ENCODE results near the gene DAPK1. TPM values are rescaled to one million over a fixed set of nuclear protein-coding genes. Genes with fewer than 3 reads are reported as not detected.

The DAPK1 gene
- total RNA-seq, 1 donor from 2014 or later = 0.79 TPM

- H3K36me3 ChIP-seq (ENCODE audit: control insufficient read depth, insufficient read depth, low read length) = no peaks in the 10 kb centered on the region
- DNase-seq (ENCODE audit: low read depth) = peak; percentile 10
- H3K4me3 ChIP-seq (ENCODE audit: low read depth, low read length) = no peak overlapping the region
- no peak for FAIRE-seq
- TF ChIP-seq CTCF (IDR thresholded peaks at IDR 0.05; ENCODE audit: insufficient read depth, low read length, severe bottlenecking) = no peak
- H3K27me3 ChIP-seq (ENCODE audit: control insufficient read depth, insufficient read depth, low read length) = no peaks in the 10 kb centered on the region
These were observed 184.4 kb downstream of the DAPK1 start for GRCh38 chr9:87682085-87682484.

GRCh38 chr9:87682618-87683017 is 185.0 kb downstream of the DAPK1 start:
- Histone ChIP-seq H3K36me3 (ENCODE audit: control insufficient read depth, insufficient read depth, low read length) (no peaks in the 10 kb centered on the region), H3K27me3 (ENCODE audit: control insufficient read depth, insufficient read depth, low read length) (no peaks in the 10 kb centered on the region), H3K4me3 (ENCODE audit: low read depth, low read length) (no peak overlapping the region)
- no peak for TF ChIP-seq CTCF (IDR thresholded peaks at IDR 0.05; ENCODE audit: insufficient read depth, low read length, severe bottlenecking)
- no peak for DNase-seq (ENCODE audit: low read depth)
- FAIRE-seq = no peak

GRCh38 chr9:87683751-87684626 is 186.3 kb downstream of the DAPK1 start:
- no peak for TF ChIP-seq CTCF (IDR thresholded peaks at IDR 0.05; ENCODE audit: insufficient read depth, low read length, severe bottlenecking)
- no peak for FAIRE-seq
- no peak for DNase-seq (ENCODE audit: low read depth)
- no peaks in the 10 kb centered on the region for H3K36me3 ChIP-seq (ENCODE audit: control insufficient read depth, insufficient read depth, low read length)
- no peak overlapping the region for H3K4me3 ChIP-seq (ENCODE audit: low read depth, low read length)
- H3K27me3 ChIP-seq (ENCODE audit: control insufficient read depth, insufficient read depth, low read length) = no peaks in the 10 kb centered on the region

- no peaks in the 10 kb centered on the region for H3K27me3 ChIP-seq (ENCODE audit: control insufficient read depth, insufficient read depth, low read length)
- FAIRE-seq (no peak), DNase-seq (ENCODE audit: low read depth) (peak; percentile 40)
- H3K4me3 ChIP-seq (ENCODE audit: low read depth, low read length) = no peak overlapping the region
- peak; percentile 76 for TF ChIP-seq CTCF (IDR thresholded peaks at IDR 0.05; ENCODE audit: insufficient read depth, low read length, severe bottlenecking)
- H3K36me3 ChIP-seq (ENCODE audit: control insufficient read depth, insufficient read depth, low read length) = no peaks in the 10 kb centered on the region
These were observed 187.1 kb downstream of the DAPK1 start for GRCh38 chr9:87684627-87685219.

- no peak for FAIRE-seq
- no peak overlapping the region for H3K4me3 ChIP-seq (ENCODE audit: low read depth, low read length)
- H3K27me3 ChIP-seq (ENCODE audit: control insufficient read depth, insufficient read depth, low read length) = no peaks in the 10 kb centered on the region
- TF ChIP-seq CTCF (IDR thresholded peaks at IDR 0.05; ENCODE audit: insufficient read depth, low read length, severe bottlenecking) = no peak
- DNase-seq (ENCODE audit: low read depth) = peak; percentile 7
- H3K36me3 ChIP-seq (ENCODE audit: control insufficient read depth, insufficient read depth, low read length) = no peaks in the 10 kb centered on the region
These were observed 187.8 kb downstream of the DAPK1 start for GRCh38 chr9:87685441-87685840.
